ENCODE results near the gene PCGF1.

PCGF1 gene

DNA sequence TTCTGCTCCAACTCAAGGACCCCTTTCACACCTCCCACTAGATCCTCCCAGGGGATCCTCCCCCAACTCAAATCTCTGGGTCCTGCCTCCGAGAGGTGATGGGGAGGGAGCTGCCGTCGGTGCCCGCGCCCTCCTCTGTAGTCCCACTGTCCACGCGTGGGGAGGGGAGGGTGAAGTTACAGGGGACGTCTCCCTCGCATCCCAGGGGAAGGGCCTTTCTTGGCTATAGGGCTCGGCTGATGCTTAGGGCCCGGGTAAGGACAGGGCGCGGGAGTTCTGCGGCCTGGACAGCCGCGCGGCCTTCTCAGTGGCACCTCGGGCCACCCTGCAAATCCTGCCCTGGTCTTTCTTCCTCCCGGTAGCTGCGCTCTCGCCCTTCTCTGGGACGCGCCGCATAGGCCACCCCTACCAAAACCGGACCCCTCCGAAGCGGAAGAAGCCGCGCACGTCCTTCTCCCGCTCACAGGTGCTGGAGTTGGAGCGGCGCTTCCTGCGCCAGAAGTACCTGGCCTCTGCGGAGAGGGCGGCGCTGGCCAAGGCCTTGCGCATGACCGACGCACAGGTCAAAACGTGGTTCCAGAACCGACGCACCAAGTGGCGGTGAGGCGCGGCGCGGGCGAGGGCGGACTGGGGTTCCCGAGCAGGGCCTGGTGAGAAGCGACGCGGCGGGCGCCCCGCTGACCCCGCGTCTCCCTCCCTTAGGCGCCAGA lies 7.9 kb upstream of the PCGF1 start:
- ATAC-seq, result no peak
- TF ChIP-seq TOX (CRISPR knock-in tag; IDR thresholded peaks at IDR 0.05; ENCODE audit: borderline replicate concordance) (no peak), BACH2 (CRISPR knock-in tag; IDR thresholded peaks at IDR 0.05; ENCODE audit: borderline replicate concordance) (no peak), ARNTL (CRISPR knock-in tag; IDR thresholded peaks at IDR 0.05; ENCODE audit: borderline replicate concordance, low read depth) (no peak), GLIS3 (CRISPR knock-in tag; IDR thresholded peaks at IDR 0.05) (no peak), ZNF70 (CRISPR knock-in tag; IDR thresholded peaks at IDR 0.05) (no peak), ZNF565 (CRISPR knock-in tag; conservative IDR thresholded peaks at IDR 0.05; ENCODE audit: low read depth) (no peak), TCF4 (CRISPR knock-in tag; IDR thresholded peaks at IDR 0.05; ENCODE audit: borderline replicate concordance) (no peak), ESRRG (CRISPR knock-in tag; IDR thresholded peaks at IDR 0.05) (no peak), RARB (CRISPR knock-in tag; IDR thresholded peaks at IDR 0.05) (no peak), CSDC2 (CRISPR knock-in tag; IDR thresholded peaks at IDR 0.05) (no peak), SNAI2 (CRISPR knock-in tag; IDR thresholded peaks at IDR 0.05) (no peak), PPARA (CRISPR knock-in tag; IDR thresholded peaks at IDR 0.05; ENCODE audit: borderline replicate concordance) (no peak), ZNF8 (CRISPR knock-in tag; IDR thresholded peaks at IDR 0.05) (no peak), OSR1 (CRISPR knock-in tag; IDR thresholded peaks at IDR 0.05) (no peak), ZFP30 (CRISPR knock-in tag; IDR thresholded peaks at IDR 0.05) (no peak), ZC3H10 (CRISPR knock-in tag; IDR thresholded peaks at IDR 0.05) (no peak), ISL1 (CRISPR knock-in tag; IDR thresholded peaks at IDR 0.05) (no peak)
- TF ChIP-seq, protein P1, sequence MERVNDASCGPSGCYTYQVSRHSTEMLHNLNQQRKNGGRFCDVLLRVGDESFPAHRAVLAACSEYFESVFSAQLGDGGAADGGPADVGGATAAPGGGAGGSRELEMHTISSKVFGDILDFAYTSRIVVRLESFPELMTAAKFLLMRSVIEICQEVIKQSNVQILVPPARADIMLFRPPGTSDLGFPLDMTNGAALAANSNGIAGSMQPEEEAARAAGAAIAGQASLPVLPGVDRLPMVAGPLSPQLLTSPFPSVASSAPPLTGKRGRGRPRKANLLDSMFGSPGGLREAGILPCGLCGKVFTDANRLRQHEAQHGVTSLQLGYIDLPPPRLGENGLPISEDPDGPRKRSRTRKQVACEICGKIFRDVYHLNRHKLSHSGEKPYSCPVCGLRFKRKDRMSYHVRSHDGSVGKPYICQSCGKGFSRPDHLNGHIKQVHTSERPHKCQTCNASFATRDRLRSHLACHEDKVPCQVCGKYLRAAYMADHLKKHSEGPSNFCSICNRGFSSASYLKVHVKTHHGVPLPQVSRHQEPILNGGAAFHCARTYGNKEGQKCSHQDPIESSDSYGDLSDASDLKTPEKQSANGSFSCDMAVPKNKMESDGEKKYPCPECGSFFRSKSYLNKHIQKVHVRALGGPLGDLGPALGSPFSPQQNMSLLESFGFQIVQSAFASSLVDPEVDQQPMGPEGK (CRISPR knock-in tag; IDR thresholded peaks at IDR 0.05; ENCODE audit: borderline replicate concordance), result no peak
- TF ChIP-seq, protein P2, sequence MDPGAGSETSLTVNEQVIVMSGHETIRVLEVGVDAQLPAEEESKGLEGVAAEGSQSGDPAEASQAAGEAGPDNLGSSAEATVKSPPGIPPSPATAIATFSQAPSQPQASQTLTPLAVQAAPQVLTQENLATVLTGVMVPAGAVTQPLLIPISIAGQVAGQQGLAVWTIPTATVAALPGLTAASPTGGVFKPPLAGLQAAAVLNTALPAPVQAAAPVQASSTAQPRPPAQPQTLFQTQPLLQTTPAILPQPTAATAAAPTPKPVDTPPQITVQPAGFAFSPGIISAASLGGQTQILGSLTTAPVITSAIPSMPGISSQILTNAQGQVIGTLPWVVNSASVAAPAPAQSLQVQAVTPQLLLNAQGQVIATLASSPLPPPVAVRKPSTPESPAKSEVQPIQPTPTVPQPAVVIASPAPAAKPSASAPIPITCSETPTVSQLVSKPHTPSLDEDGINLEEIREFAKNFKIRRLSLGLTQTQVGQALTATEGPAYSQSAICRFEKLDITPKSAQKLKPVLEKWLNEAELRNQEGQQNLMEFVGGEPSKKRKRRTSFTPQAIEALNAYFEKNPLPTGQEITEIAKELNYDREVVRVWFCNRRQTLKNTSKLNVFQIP (CRISPR knock-in tag; IDR thresholded peaks at IDR 0.05; ENCODE audit: borderline replicate concordance, low read depth), result no peak
- TF ChIP-seq, protein P3, sequence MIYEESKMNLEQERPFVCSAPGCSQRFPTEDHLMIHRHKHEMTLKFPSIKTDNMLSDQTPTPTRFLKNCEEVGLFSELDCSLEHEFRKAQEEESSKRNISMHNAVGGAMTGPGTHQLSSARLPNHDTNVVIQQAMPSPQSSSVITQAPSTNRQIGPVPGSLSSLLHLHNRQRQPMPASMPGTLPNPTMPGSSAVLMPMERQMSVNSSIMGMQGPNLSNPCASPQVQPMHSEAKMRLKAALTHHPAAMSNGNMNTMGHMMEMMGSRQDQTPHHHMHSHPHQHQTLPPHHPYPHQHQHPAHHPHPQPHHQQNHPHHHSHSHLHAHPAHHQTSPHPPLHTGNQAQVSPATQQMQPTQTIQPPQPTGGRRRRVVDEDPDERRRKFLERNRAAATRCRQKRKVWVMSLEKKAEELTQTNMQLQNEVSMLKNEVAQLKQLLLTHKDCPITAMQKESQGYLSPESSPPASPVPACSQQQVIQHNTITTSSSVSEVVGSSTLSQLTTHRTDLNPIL (CRISPR knock-in tag; IDR thresholded peaks at IDR 0.05; ENCODE audit: low read depth), result no peak

DNA sequence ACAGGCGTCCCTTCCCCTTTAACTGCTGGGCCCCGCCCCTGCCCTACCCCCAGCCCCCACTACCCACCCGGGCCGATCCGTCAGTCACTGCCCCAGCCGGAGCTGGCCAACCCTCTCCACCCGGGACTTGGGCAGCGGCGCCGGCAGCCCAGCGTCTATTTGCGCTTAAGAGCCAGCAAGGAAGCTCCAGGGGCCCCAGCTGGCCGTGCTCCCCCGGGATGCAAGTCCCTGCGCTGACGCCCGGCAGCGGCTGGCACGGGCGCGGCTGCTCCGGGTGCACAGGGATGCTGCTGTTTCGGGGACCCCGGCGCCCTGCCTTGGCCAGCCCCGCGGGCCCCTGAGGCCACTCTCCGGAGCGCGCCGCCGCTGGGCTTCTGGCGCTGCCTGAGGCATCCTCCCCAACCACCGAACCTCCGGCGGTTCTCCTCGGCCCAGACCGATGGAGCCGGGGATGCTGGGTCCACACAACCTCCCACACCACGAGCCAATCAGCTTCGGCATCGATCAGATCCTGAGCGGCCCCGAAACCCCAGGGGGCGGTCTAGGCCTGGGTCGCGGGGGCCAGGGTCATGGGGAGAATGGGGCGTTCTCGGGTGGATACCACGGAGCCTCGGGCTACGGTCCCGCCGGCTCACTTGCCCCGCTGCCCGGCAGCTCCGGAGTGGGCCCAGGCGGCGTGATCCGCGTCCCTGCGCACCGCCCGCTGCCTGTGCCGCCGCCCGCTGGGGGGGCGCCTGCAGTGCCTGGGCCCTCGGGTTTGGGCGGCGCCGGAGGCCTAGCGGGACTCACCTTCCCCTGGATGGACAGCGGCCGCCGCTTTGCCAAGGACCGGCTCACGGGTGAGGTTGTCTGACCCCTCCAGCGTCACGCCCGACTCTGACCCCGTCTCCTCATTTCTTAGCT lies 7.1 kb upstream of the PCGF1 start, which contains the start of gene TLX2:
TLX2 (plus strand) TSS at position 83 of the 903 bp plus-strand sequence; CDS start at position 440, 357 bp downstream.
- ATAC-seq, result peak; percentile 79
- no peak for TF ChIP-seq OSR1 (CRISPR knock-in tag; IDR thresholded peaks at IDR 0.05)
- TF ChIP-seq ZFP3 (CRISPR knock-in tag; IDR thresholded peaks at IDR 0.05), result no peak
- TF ChIP-seq ISL1 (CRISPR knock-in tag; IDR thresholded peaks at IDR 0.05), result no peak

- TF ChIP-seq, protein P4, sequence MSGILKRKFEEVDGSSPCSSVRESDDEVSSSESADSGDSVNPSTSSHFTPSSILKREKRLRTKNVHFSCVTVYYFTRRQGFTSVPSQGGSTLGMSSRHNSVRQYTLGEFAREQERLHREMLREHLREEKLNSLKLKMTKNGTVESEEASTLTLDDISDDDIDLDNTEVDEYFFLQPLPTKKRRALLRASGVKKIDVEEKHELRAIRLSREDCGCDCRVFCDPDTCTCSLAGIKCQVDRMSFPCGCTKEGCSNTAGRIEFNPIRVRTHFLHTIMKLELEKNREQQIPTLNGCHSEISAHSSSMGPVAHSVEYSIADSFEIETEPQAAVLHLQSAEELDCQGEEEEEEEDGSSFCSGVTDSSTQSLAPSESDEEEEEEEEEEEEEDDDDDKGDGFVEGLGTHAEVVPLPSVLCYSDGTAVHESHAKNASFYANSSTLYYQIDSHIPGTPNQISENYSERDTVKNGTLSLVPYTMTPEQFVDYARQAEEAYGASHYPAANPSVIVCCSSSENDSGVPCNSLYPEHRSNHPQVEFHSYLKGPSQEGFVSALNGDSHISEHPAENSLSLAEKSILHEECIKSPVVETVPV (CRISPR knock-in tag; IDR thresholded peaks at IDR 0.05), result no peak
- TF ChIP-seq, protein P1 (CRISPR knock-in tag; IDR thresholded peaks at IDR 0.05; ENCODE audit: borderline replicate concordance), result peak; percentile 91; the same call in 1 of the 2 replicates
- TF ChIP-seq GLIS3 (CRISPR knock-in tag; IDR thresholded peaks at IDR 0.05), result peak; percentile 59; the same call in 1 of the 2 replicates
- no peak for TF ChIP-seq OSR1 (CRISPR knock-in tag; IDR thresholded peaks at IDR 0.05)
- peak; percentile 18 for ATAC-seq
Measured at GRCh38 chr2:74513605-74514367, 6.3 kb upstream of the PCGF1 start.

Data from SK-N-SH treated with all-trans-retinoic acid at 6 μM for 48 hours (cell line).